ENCODE measurements around the gene KXD1.
"Not testable (repeated sequence)": the region's sequence is repeated elsewhere in the genome, so short reads cannot be mapped to it uniquely, and the experiment has no call there.

KXD1 gene

DNA sequence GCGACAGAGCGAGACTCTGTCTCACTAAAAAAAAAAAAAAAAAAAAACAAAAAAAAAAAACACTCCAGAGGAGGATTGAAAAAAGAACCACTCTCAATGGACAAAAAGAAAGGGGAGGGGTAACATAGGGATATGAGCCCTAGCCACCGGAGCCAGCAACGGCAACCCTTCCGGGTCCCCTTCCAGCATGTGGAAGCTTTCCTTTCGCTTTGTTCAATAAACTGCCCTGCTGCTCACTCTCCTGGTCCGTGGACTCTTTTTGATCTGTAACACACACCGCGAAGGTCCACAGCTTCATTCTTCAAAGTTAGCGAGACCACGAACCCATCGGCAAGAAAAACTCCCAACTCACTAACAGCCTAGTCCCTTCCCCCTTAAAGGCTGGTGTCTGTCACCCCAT lies 29.9 kb downstream of the KXD1 start:
- no peak for DNase-seq

DNA sequence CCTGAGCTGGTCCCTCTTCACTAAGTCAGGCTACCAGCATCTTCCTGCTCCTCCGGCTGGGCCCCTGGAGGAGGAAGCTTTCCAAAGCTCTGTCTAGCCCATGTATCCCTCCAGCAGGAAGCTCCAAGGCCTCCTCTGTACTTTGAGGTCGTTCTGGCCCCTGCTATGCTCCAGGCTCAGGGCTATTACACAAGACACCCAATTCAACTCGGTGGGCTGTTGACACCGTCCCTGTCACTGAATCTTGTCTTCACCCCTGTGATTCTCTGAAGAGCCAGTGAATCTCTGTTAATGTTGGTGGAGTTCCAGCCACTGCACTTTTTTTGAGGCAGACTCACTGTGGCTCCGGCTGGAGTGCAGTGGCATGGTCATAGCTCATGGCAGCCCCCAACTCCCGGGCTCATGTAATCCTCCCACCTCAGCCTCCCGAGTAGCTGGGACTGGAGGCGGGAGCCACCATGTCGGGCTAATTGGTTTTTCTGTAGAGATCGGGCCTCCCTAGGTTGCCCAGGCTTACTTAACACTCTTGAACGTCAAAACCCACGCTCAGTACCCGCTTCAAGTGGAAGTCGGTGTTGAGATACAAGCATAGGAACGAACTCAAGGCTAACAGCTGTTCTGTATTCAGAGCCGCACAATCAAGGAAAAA lies 30.4 kb downstream of the KXD1 start:
- no peak for DNase-seq

DNA sequence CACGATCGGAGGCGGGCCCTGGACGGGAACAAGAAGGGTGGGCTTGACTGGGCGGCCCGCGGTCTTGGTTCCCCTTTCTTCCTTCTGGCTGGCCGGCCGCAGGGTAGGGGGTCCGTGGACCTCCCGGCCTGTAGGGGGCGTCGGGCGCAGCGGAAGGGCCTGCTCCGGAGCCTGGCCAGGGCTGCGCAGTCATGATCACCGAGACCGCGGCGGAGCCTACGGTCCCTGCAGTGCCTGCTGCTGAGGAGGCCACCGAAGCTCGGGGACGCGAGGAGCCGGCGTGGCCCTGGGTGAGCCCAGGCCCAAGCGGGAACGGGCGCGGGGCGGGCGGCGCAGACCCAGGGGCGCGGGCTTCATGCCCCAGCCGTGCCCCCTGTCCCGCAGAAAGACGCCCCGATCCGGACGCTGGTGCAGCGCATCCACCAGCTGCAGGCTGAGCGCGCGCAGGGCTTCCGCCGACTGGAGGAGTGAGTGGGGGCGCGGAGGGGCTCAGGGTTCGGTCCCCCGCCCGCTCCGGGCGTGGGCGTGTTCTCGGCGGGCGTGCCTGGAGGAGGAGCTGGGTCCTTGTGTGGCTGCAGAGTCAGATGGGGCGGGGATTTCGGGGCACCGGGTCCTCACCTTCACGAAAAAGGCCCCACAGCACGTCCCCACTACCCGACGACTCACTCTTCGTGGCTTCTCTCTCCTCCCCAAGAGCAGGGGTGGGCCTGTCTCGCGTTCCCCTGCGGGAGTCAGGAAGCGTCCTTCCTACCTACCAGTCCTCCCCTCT lies 31.1 kb downstream of the KXD1 start, which contains the start of gene REX1BD:
REX1BD (plus strand) TSS at position 188 of the 769 bp plus-strand sequence; CDS start at position 192, 4 bp downstream.
- DNase-seq, result peak; percentile 94

DNA sequence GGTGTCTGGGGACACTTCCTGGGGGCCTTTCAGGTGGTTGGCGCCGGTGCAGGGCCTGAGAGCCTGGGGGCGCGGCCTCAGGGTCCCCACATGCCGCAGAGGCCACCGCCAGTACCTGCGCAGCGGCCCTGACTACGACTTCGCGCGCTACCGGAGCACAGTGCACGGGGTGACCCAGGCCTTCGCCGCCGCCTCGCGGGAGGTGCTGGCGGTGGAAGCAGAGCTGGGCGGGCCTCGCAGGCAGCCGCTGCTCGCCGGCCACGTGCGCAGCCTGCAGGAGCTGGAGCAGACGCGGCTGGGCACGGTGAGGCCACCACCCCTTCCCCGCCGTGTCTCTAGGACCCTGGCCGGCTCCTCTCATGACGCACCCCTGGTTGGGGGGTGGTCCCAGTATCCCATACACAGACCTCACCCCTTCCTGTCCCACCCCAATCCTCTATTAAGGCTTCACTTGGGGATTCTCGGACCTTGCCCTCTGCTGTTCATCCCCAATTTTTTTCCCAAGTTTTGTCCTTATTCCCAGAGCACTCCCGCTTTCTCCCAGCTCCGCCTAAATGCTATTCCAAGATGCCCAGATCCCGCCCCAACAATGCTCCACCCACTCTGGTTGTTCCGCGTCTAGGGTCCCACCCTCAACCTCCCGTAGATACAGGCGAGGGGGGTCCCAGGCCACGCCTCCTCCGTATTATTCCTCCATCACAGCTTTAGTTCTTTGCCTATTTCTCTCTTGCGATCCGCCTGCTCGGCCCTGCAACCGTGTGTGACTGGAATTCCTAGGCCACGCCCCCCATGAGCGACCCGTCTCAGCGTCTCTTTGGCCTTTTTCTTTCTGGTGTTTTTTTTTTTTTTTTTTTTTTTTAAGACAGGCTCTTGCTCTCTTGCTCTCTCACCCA lies 32.0 kb downstream of the KXD1 start:
- peak; percentile 89 for DNase-seq

DNA sequence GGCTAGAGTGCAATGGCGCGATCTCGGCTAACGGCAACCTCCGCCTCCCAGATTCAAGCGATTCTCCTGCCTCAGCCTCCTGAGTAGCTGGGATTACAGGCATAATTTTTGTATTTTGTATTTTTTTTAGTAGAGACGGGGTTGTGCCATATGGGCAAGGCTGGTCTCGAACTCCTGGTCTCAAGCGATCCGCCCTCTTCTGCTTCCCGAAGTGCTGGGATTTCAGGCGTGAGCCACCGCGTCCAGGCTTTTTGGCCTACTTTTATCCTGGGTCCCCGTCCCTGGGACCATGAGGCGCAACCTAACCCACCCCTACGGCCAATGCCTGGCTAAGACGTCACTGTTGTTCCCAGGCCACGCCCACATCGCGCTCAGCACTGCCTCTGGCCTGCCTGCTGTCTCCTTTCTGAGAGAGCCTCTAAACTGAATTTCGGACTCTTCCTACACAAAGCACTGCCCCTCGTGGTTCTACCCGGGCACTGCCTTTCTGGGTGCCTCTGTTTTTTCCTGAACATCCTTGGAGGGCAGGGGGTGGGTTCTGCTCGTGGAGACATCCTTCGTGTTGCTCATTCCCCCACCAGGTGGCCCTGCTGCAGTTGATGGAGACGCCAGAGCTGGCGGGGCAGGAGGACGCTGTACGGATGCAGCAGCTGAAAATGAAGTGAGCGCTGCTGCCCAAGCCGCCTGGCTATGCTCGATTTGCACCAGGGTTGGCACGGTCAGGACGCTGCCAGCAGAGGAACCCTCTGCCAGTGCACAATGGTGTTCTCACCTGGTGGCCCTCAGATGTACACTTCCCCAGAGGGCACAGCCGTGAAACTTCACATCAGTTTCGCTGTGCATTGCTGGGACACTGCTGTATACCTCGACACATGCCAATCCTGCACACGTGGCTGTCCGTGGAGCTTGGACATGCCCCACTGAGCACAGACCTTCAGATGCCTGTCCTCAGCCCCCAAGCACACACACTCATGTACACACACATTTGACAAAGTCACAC lies 32.9 kb downstream of the KXD1 start:
- DNase-seq, result peak; percentile 97

DNA sequence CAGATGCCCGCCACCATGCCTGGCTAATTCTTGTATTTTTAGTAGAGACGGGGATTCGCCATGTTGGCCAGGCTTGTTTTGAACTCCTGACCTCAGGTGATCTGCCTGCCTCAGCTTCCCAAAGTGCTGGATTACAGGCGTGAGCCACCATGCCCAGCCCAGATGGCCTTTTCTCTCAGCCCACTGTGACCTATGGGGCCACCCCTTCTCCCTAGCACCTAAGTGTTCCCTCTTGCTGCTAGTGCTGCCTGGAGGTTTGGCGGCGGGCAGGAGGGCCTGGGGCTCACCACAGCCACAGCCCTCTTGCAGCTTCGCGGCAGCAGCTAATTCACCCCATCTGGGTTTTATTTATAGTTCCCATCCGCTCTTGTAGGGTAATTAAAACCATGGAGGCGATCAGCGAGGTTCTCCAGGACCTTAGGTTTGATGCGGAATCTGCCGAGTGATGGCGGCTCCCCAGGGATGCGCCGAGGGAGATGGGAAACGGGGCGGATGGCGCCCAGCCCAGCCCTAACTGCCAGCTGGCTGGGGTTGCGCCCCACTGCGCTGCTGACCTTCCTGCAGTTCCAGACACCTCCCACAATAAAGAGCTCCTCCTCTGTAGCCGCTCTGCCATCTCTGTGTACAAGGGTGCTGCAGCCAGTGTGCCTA lies 34.2 kb downstream of the KXD1 start:
- peak; percentile 48 for DNase-seq

DNA sequence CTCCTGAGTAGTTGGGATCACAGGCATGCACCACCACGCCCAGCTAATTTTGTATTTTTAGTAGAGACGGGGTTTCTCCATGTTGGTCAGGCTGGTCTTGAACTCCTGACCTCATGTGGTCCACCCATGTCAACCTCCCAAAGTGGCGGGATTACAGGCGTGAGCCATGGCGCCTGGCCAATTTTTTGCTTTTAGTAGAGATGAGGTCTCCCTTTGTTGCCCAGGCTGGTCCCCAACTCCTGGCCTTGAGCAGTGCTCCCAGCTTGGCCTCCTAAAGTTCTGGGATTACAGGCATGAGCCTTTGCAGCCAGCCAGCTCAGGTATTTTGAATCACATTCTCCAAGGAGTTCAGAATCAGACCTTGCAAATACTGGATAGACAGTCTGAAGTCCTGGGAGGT lies 35.1 kb downstream of the KXD1 start:
- DNase-seq, result not testable (repeated sequence)

DNA sequence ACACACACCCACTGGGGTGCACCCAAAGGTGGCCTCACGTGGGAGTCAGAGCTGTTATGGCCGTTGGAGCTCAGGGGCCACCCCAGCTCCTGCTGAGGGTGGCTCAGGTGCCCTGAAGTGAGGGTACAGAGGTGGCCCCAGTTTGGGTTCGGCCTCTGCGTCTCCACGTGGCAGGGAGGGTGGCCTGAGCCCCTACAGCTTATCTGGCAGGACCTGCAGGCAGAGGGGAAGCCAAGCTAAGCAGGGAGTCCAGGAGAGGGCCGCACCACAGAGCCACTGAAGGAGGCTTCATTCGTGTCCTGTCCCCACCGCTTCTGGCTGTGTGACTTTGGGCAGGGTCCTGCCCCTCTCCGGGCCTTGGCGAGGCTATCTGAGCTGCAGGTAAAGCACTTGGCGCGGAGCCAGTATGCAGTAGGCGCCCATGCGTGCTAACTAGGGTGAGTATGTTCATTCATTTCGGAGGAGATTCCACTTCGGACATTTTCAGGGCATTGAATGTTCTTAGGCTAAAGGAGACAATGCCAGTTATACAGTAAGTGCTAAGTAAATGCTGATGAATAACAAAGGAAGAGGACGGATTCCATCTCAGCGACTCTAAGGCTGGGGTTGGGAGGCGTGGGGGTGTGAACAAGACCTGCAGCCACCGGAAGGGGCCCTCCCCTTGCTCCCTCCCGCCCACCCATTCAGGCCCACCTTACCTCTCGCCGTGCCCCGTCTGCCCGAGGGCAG lies 35.9 kb downstream of the KXD1 start:
- DNase-seq, result peak; percentile 19

DNA sequence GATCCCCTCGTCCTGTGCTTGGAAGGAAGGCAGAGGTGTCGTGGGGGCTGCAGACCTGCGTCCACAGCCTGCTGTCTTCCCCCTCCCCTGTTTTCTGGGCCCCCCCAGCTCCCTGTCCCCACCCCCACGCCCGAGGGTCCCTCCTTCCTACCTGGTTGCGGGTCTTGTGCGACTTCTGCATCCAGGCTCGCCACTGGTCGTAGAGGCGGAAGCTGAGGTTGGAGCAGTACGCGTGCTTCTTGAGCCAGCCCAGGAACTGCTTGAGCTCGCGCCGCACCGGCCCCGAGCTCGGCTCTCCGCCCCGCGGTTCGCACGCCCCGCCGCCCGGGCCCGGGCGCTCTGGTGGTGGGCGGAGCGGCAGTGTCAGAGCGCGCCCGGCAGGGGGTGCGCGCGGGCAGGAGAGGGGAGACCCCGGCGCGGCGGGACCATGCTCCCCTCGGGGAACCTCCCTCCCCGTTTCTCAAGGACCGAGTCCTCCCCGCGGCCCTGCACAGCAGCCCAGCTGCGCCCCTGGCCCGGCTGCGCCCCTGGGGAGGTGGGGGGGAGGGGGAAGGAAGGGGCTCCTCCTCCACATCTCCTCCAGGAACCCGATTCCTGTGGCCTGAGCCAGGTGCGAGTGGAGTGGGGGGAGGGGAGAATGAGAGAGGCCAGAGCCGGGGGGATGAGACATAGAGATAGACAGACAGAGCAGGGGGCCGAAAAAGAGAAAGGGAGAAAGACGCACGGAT lies 36.6 kb downstream of the KXD1 start:
- DNase-seq, result peak; percentile 93

DNA sequence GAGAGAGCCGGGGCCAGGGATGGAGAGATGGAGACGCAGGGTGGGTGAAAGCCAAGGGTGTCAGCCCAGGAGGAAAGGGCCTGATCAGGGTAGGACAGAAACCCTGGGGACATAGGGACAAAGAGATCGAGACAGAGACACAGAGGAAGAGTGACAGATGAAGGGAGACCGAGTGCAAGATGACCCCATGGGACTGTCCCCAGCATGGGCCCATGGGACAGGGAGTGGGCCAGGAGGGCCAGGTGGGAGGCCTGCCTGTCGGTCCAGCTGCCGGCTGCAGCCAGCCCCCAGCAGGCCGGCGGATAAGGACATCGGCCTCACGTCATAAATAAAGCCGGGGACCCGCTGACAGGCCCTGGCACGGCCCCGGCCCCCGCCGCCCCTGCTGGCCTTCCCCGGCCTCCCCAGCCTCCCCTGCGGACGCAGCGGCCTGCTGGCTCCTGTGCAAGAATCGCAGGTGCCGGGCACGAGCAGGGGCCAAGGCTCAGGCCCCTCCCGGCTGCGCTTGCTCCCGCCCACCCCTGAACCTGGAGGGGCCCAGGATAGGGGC lies 37.2 kb downstream of the KXD1 start:
- DNase-seq, result no peak

DNA sequence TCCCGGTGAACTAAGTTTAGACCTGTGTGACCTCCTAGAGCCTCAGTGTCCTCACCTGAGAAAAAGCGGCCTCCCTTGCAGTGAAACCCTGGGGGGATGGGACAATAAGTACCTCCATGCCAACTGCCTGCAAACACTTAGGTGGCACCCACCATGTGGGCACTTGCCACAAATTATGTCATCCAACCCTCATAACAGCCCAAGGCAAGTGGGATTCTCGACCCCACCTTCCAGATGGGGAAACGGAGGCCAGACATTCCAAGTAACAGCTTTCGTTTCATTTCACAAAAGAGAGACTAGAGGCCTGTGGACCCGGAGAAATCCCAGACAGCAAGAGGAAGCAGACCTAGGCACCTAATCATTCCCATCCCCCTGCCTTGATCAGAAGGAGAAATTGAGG lies 37.8 kb downstream of the KXD1 start:
- DNase-seq, result no peak

DNA sequence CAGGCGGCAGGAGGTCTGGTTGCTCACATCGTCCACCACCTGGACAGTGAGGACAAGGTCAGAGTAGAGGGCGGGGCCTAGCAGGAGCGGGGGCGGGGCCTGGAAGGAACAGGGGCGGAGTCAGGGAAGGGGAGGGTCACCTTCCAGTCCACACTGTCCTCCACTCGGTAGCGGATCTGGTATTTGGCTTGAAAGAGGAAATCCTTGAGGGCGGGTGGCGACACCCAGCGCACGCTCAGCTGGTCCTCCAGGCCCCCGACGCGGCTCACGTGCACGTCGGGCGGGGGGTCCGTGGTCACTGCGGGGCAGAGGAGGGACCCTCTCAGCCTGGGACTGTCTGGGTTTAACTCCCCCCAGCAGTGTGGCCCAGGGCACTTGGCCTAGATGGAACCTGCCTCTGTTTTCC lies 39.1 kb downstream of the KXD1 start:
- peak; percentile 50 for DNase-seq

DNA sequence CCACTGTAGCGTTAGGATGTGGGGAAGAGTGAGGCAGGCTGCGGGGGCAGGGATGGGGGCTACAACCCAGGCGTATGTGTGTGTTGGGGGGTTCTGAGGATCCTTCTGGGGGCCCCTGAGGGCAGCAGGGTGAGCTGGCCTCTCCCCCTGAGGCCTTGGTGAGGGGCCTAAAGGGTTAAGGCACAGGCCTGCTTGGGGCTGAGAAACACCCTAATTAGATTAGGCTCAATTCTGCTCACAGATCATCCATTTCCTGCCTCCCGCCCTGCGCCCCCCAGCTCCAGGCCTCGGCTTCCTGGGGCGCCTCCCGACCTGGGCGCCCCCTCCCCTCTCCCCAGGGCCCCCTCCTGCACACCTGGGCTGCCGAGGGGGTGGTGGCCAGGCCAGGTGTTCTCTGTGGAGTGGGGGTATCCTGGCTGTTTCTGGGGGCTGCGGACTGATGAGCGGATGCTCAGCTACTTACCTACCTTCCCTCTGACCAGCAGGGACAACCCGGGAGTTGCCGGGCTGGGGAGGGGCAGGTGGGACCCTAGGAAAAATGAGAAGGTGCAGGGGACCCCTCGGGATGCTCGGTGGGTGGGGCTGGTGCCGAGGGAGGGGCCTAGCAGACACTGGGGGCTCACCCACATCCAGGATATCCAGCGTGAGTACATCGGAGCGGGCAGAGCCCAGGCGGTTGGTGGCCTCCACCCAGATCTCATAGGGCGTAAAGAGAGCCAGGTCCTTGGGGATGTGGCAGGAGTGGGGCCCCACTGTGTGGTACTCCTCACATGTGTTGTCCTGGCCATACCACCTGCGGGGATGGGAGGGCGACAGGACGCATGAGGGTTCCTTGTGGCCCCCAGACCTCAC lies 40.4 kb downstream of the KXD1 start:
- peak; percentile 41 for DNase-seq

DNA sequence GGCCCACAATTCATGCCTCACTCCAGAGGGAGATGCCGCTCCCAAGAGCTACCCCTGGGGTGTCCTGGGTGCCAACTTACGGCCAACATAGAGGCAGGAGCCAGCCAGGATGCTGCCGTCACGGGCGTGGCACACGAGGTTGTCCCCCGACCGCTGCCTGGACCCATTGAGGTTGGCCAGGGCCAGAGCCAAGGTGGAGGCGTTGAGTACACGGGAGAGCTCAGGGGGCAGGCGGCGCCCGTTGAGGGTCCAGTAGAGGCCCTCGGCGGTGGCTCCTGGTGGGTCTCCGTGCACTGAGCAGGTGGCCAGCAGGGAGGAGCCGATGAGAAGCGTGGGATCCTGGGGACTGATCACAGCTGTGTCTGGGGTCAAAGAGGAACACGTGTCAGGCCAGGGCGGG lies 41.8 kb downstream of the KXD1 start:
- DNase-seq, result no peak

DNA sequence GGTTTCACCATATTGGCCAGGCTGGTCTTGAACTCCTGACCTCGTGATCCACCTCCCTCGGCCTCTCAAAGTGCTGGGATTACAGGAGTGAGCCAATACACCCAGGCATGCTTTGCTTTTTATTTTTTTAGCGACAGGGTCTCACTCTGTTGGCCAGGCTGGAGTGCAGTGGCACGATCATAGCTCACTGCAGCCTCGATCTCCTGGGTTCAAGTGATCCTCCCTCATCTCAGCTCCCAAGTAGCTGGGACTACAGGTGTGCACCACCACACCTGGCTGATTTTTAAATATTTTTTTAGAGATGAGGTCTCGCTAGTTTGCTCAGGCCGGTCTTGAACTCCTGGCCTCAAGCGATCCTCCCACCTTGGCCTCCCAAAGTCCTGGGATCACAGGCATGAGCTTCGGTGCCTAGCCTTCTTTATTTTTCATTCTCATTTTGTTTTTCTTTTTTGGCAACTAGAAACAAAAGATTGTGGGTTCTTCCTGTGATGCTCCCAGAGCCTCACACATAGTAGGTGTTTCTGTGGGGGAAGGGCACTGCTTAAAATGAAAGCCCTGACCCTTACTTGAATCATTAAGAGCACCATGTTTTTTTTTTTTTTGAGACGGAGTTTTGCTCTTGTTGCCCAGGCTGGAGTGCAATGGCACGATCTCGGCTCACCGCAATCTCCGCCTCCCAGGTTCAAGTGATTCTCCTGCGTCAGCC lies 43.2 kb downstream of the KXD1 start:
- not testable (repeated sequence) for DNase-seq

DNA sequence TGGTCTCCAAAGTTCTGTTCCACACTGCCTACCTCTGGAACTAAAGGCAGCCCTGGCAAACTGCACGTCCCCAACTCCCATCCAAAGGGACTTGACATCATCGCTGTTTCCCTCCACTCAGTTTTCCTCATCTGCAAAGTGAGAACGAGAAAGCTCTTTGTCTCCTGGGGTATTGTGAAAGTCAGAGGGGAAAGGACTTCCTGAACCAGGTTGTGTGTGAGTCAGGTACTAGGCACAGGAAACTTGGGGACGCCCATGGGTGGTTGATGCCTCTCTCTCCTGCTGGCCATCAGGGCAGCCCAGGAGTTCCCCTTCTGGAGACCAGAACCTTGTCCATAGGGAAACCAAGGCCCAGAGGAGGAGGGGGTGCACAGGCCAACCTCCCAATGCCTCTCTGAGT lies 44.2 kb downstream of the KXD1 start:
- DNase-seq, result no peak

DNA sequence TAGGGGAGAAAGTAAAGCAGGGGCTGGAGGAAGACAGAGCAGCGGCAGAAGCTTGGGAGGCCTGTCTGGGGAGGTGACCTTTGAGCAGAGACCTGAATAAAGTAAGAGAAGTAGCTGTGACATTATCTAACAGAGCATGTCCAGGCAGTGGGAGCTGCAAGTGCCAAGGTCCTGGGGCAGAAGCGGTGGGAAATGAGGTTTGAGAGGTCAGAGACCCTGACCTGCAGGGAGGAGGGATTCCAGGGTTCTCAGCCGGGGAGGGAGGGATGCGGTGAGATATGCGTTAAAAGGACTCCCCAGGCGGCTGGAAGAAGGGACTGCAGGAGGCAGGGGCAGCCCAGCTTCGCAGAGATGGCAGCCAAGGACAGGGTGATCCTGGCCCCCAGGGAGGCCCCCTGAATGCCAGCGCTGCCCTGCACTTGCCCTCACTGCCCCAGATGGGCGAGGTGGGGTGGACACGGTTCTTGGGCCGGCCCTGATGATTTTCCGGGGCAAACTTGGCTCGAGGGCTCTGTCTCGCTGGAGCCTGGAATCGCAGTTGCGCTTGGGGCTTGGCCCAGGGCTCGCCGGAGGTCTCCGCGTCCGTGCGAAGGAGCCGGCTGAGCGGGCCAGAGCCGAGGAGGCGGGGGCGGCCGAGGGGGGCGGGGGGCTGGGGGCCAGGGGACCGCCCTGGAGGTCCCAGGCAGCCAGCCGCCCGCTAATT lies 45.7 kb downstream of the KXD1 start:
- peak; percentile 36 for DNase-seq
